Dermis microvascular lymphatic vessel endothelial cell (primary cell): Measurements from ENCODE around the gene SPATA6L. TPM values are rescaled to one million over a fixed set of nuclear protein-coding genes. Genes with fewer than 3 reads are reported as not detected.

Experiments
- DNase-seq, 2 donors: peaks; one replicate each; pipeline versions ENCODE4 v3.0.0 to v3.0.0-alpha.2; 2010; ENCODE audit warnings: low read depth in 2 of 2
- total RNA-seq: library from RNA; depleted of rRNA; stranded (reverse); fragments of >200 nt; gene quantifications from 2 replicates; pipeline ENCODE4 v1.2.1, GENCODE V29; 2014

SPATA6L gene, protein sequence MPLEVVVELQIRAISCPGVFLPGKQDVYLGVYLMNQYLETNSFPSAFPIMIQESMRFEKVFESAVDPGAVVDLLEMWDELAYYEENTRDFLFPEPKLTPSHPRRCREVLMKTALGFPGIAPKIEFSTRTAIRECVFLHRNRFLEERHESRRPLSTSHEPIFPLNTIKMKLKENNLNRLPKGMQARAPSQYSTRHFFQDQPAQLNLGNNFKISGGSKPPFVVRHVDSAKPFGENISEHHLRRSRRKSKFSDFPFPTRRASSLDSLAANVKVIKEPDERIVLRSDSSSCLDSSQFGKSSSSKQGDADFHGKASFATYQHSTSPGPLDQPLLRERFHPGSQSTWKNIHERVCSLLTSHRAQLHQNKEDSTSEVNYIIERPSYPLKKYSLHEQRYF
- total RNA-seq, result 3.3 and 3.8 TPM in 2 replicates

DNA sequence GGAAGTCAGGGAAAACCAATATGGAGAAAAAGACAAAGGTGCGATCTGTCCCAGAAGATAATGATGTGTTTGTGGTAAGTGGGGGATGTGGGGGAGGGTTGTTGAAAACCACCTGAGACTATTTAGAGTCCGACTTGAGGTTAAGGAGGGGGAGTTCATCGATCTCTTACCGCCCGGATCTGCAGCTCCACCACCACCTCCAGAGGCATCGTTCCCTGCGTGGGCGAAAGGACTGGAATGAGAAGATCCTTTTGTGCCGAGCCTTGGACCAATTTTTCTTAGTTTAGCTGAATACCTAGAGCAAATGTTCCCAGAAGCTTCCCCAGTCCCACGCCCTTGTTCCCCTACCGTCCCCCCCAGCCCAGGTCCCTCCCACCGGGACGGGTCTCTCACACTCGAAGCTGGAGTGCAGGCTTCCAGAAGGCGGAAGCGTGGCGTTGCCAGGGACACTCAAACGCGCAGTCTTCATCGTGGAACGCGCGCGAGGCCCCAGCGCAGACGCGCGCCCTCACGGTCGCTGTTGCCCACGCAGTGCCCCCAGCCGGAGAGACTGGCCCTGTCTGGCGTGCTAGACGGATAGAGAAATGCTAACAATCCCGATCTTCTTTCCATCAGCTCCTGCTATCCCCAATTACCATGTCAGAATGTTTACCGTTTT lies at the start of gene SPATA6L:
SPATA6L (minus strand) TSS at position 439 of the 658 bp plus-strand sequence; CDS start at position 209, 230 bp downstream.
- DNase-seq, result peak; percentile 82 to 86

DNA sequence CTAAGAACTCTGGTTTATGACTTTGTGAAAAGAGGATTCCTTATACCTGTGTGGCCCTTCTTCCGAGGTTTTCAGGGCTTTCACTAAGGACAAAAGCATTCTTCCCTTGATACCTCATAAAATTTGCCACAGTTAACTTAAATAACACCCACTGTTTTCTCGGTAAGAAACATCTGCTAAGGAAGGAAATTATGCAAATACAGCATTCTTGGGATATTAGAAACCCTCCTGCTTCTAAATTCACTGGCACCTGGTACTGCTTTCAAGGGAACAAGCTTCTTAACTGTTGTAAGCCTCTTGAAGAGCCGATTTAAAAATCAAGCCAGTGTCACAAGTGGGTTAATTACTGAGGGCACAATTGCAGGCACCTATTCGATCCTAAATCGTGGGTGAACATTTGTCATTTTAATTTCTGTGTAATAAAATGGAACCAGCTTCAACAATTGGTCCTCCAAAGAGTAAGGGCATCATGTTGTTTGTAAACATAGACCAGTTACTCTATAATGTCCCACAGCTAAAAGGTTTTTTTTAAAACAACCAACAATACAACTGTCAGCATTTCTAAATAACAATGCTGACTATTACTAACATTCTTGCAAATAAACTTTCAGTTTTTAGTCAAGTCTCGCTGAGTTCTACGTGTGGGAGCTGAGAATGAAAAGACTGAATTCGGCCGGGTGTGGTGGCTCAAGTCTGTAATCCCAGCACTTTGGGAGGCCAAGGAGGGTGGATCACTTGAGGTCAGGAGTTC lies 48.2 kb upstream of the SPATA6L start:
- peak in 1 of 2 donors; percentile 10 for DNase-seq

DNA sequence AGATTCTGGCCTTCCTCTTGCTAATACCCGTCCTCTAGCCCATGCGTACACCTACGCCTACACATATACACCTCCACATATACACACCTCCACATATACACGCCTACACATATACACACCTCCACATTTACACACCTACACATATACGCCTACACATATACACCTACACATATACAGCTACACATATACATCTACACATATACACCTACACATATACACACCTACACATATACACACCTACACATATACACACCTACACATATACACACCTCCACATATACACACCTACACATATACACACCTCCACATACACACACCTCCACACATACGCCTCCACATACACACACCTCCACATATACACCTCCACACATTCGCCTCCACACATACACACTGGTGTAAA lies 47.6 kb upstream of the SPATA6L start:
- no peak for DNase-seq

DNA sequence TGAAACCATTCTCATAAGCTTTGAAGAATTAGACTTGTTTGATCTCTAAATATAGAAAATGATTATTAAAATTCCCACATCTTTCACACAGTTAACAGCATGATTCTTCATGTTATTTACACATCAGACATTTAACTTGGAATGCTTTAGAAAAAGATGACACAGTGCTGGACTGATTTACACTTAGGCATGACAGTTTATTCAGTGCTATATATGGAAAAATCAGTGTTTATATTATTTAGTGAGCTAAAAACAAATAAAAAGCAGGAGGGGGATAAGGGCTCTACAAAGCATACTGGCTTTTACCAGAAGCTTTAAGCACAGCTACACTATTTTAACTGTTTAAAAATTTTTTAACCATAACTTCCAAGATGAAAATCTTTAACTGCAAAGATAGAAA lies 43.1 kb upstream of the SPATA6L start:
- no peak for DNase-seq

DNA sequence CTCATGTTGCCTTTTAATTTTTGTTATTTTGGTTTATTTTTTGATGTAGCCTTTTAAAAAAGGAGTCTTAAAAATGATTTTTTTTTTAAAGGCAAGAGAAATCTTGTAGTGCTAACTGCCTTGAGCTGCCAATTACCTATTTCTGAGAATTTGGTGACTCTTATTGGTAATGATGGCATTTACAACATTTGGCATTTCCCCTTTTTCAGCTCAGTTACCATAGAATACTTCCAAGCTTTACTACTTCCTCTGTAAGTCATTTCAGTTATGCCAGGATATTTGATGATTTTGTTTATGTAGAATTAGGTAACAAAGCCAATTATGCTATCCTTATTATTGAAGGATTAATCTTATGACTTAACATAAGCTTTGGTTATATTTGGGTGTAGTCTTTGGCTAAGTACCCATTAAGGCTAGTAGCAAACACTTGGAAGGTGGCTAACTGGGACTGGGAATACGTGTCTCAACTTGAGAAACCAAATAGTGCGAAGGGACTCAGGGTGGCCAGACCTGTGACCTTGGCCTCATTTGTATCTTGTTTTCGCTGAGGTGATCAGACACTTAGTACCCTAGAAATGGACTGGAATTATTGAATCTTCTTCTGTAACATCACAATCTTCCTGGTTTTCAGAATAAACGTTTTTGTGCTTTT lies 40.8 kb upstream of the SPATA6L start:
- no peak for DNase-seq

DNA sequence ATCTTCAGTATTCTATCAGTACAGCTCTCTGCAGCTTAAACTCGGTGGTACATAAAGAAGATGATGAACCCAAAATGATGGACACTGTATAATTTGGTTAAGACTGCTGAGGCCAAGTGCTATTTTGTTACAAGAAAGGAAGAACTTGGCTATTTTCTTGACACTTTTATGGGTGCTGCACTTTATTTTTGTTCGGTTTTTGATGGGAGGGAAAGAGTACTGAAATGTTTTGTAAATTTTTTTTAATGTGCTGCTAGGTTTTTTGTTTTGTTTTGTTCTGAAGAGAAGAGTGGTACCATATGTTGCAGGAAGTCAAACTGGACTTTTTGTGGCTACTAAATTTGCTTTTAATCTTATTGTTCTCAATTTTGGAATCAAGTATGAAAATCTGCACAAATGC lies 39.7 kb upstream of the SPATA6L start:
- no peak for DNase-seq

DNA sequence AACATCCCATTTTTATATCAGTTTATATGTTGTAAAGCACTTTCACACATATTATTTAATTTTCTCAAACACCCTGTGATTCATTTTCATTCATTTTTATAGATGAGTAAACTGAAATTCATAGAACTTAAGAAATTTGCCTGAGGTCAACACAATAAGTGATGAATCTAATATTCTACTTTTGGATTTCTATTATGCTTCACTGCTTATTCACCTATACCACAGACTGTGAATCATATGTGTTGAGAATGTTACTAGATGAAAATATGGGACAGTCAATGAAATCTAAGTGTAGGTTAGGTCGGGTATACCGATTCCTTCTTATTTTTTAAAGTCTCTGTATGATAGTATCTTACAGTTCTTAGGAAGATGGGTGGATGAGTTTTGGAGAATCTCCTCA lies 37.8 kb upstream of the SPATA6L start:
- DNase-seq, result no peak

DNA sequence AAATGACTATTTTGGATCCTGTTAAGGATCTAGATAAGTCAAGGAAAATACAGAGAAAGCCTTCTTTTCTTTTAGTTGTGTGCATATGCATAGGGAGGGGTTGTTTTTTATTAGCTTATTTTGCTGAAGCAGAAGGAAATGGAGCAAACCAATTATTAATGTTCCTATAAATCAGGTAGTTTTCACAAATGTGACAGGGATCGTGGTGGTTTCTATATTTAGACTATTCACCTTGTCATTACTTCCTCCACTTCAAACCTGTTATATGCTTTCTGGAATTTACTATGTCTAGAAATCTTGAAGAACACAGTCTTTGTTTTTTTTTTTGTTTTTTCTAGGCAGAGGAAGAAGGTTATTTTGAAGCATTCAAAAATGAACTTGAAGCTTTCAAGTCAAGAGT lies 35.2 kb upstream of the SPATA6L start:
- DNase-seq, result no peak

DNA sequence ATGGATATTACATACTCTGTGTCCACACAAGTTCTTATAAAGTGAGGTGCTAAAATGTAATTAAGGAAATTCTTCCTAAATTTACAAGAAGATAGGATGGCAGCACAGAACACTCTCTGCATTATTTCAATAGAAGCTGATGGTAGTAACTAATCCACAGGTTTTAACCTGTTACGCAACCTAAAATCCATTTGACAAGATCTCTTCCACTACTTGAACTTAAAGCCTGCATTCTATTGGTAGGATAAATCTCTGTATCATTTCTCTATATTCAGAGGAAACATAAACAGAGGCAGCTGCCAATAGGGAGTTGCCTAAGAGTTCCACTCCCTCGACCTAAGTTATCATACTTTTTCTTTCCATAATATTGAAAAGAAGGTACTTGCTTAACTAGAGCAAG lies 34.7 kb upstream of the SPATA6L start:
- no peak for DNase-seq

DNA sequence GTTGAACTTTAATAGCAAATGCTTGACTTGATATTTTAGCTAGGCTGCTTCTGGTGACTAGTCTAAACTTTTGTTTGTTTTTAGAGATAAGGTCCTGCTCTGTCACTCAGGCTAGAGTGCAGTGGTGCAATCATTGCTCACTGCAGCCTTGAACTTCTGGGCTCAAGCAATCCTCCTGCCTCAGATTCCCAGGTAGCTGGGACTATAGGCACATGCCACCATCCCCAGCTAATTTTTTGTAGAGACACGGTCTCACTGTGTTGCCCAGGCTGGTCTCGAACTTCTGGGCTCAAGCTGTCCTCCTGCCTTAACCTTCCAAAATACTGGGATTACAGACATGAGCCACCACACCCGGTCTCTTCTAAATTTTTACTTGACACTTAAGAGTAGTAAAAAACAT lies 33.8 kb upstream of the SPATA6L start:
- no peak for DNase-seq

DNA sequence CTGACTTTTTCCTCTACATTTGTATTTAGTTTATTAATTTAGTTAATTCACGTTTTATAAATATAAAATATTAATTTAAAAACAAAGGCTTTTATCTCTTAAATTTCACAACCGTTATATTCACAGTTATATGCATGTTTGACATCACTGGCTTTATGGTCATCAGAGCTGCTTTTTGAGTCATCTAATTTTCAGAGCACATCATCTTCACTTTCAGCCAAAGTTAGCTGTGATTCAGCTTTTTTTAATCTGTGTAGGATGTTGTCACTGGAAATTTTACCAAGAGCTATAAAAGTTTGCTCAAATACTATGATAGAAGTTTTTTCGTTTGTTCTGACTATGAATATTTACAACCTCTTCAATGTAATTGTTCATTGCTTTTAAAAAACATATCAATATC lies 25.5 kb upstream of the SPATA6L start:
- no peak for DNase-seq

DNA sequence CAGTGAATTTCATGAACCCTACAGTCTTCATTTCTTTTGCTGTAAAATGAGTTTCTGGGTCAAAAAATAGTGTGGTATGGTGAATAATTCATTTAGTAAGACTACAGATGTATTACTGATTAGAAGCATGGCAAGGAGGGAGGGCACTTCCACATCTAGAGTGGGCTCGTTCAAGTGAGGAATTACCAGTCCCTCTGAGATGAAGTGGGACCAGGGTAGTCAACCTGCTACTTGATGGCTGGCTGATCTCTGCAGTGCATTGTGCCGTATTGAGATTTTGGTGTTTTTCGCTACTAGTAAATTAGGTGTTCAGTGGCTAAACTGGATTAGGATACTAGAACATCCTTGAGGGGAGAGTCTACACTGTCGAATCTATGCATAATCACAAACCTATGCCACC lies 23.9 kb upstream of the SPATA6L start:
- no peak for DNase-seq

DNA sequence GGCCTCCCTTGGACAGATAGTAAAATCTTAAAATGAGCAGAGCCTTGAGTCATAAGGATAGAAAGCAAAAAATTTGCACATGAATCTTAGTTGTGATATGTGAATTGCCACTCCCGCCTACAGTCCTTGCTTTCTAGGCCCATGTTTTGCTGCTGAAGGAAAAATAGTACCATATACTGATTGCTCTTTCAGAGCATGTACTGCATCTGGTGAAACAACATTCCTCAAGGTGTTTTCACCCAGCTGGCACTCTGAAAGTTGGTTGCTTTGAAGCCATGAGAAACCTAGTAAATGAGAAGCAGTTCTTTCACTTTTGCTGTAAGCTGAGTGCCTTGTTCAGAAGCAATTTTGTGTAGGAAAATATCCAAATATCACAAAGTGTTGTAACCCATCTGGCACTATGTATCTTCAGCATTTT lies 23.4 kb upstream of the SPATA6L start:
- no peak for DNase-seq

DNA sequence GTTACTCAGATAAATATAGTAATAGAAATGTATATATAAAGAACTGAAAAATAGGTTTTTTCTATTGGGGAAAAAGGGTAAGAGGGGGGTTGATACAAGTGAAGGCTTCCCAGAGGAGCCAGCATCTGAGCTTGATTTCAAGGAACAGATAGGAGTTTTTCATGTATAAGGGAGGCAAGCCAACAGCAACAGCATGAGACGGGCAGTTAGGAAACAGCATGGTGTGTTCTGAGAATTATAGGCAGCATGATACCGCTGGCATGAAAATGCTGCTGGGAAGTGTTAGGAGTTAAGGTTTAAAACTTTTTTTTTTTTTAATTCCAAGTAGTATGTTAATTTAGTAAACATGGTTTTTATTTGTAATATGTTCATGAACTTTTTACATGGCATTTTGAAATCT lies 22.7 kb upstream of the SPATA6L start:
- no peak for DNase-seq

DNA sequence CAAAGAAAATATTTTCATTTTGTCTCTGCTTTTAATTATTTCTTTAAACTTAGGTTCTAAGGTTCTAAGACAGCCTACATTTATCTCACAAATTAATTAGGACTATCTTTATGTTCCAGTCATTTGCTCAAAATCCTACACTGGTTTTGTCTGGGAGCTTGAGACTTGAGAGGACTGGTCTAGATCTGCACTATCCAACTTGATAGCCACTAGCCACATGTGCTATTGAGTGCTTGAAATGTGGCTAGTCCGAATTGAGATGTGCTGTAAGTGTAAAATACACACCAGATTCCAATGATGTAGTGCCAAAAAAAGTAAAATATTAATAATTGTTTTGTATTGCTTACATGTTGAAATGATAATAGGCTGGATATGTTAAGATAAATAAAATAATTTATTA lies 20.3 kb upstream of the SPATA6L start:
- no peak for DNase-seq

DNA sequence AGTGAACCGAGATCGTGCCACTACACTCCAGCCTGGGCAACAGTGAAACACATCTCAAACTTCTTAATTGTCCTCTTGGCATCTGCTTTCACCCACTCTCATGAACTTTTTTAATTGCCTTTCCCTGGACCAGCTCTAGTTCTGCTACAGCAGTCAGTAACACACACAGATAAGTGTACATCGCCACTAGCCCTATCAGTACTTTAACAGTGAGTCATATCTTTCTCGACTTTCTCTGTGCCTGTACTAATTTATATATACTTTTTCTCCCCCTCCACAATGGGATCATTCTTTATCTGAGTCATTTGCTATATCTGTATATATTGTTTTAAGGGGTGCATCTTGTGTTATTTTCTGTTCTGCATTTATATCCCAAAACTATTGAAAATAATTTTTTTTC lies 19.8 kb upstream of the SPATA6L start:
- no peak for DNase-seq

DNA sequence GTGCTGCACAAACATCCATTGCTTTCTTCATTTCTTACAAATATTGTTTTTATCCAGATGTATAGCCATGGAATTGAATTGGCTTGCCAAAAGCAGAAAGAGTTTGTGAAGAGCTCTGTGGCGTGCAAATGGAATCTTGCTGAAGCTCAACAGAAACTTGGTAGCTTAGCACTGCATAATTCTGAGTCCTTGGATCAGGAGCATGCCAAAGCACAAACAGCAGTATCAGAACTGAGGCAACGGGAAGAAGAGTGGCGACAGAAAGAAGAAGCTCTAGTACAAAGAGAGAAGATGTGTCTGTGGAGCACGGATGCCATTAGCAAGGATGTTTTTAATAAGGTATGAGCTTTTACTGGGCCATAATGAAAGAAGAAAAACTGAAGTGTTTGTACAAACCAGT lies 18.5 kb upstream of the SPATA6L start:
- no peak for DNase-seq

DNA sequence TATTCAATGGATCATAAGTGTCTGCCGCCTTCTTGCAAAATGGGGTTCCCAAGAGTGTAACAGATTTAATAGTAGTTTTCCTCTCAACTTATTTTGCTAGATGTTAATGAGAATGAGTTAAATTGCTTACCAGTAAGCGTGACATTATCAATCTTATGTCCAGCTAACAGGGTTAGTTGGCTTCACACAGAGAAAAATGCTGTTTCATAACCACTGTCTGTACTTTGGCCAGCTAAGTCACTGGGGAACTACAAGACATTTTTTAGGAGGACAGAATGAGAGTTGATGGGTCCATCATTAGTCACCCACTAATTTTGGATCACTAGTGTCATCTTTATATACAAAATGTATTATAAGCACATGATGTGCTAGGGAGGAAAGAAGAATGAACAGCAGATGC lies 14.5 kb upstream of the SPATA6L start:
- no peak for DNase-seq

DNA sequence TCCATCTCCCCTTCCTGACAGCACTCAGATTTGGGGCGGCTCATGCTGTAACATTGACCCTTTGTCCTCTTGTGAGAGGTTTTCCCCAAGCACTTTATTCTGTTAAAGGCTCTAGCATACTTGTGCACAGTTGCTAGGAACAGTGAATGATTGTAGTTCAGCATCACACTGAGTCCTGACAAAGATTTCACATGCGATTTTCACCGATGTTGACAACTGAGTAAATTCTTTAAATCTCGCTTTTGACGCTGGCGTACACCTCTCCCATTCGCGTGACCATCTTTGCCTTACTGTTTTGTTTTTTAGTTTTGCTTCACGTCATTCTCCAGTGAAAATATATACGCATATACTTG lies 13.9 kb upstream of the SPATA6L start:
- DNase-seq, result peak in 1 of 2 donors; percentile 16

DNA sequence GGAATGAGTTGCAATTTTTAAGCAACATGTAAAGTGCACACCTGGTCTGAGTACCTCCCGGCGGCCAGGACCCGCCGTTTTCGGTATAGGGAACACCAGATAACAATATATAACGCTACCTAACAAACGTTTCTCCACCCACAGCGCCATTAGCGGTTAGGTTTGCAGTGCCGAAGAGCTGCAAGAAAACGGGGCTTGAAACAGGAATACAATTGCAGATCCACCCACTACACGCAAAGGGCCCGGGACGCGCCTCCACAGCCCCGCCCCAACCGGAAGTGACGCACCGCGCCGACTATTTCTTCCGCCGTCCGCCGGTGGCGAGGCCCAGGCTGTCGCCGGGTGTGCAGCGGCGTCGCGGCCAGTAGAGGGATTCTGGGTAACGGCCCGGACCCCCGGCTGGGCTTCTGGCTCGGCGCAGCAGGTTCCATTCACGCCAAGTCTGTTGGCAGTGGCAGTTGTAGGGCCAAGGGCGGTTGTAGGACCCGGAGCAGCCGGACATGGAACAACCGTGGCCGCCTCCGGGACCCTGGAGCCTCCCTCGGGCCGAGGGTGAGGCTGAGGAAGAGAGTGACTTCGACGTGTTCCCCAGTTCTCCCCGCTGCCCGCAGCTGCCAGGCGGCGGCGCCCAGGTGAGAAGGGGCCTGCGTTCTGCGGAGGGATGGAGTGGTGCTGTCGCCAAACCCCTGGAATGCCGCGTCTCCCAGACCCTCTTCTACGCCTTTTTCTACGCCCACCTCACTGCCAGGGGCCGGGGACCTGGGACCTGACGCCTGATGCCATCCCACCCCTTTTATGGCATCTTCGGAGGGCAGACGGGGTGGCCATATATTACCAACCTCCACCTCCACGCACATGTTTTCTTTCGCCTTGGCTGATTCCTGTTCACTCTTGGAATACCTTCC lies 13.2 kb upstream of the SPATA6L start, which contains the start of gene CDC37L1:
CDC37L1 (plus strand) TSS at position 302 of the 905 bp plus-strand sequence; CDS start at position 501, 199 bp downstream.
- peak; percentile 94 to 97 for DNase-seq
